Peyer's patch (tissue), 4 donors: ENCODE measurements around the gene KCP.

Experiments
- POLR2A ChIP-seq, 2 donors: fragments of 450-650 bp; IDR thresholded peaks; one replicate each; pipeline ENCODE4 v1.5.1; 2017; ENCODE audit warnings: antibody characterized with exemption in 2 of 2, mild to moderate bottlenecking in 2 of 2, moderate library complexity in 2 of 2
- TF ChIP-seq, protein P1 (sequence below), 6 experiments: fragments of 450-650 bp in 4 of 6; fragments of 200-600 bp in 2 of 6; sonication (generic) in 1 of 6; IDR thresholded peaks; one replicate each; pipeline ENCODE4 v1.5.1; 2017 to 2019; ENCODE audit warnings: antibody characterized with exemption in 6 of 6, mild to moderate bottlenecking in 3 of 6, moderate library complexity in 1 of 6

DNA sequence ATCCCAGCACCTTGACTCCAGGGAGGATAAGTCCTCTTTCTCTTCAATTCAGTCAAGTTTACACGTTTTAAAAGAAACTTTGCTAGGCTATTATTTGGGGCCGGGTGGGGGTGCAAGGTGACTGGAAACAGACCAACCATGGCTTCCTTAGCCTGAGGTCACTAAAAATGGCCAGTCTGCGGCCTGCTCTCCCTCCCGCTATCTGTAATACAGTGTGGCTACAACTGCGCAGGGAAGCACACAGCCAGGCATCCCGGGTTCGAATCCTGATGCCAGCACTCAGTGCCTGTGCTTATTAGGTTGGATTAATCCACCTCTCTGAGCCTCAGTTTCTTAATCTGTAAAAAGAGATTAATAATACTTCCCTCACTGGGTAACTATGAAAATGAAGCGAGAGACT is 28.4 kb downstream of the KCP start:
- no peak for TF ChIP-seq POLR2A (IDR thresholded peaks at IDR 0.05)
- TF ChIP-seq, protein P1, sequence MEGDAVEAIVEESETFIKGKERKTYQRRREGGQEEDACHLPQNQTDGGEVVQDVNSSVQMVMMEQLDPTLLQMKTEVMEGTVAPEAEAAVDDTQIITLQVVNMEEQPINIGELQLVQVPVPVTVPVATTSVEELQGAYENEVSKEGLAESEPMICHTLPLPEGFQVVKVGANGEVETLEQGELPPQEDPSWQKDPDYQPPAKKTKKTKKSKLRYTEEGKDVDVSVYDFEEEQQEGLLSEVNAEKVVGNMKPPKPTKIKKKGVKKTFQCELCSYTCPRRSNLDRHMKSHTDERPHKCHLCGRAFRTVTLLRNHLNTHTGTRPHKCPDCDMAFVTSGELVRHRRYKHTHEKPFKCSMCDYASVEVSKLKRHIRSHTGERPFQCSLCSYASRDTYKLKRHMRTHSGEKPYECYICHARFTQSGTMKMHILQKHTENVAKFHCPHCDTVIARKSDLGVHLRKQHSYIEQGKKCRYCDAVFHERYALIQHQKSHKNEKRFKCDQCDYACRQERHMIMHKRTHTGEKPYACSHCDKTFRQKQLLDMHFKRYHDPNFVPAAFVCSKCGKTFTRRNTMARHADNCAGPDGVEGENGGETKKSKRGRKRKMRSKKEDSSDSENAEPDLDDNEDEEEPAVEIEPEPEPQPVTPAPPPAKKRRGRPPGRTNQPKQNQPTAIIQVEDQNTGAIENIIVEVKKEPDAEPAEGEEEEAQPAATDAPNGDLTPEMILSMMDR (IDR thresholded peaks at IDR 0.05), result no peak
